ENCODE measurements around the gene ZMYM1. TPM values are rescaled to one million over a fixed set of nuclear protein-coding genes. Genes with fewer than 3 reads are reported as not detected.

Gene ZMYM1
- total and polyA plus RNA-seq, 2 experiments from 2014 or later, result 37.4 to 51.0 TPM

GRCh38 chr1:35164893-35165292, 85.7 kb downstream of the ZMYM1 start:
- no peaks in the 10 kb centered on the region for H3K27me3 ChIP-seq (ENCODE audit: insufficient read depth)
- no peak for TF ChIP-seq CREB1 (CRISPR knock-in tag; IDR thresholded peaks at IDR 0.05; ENCODE audit: low read depth)
- no peak for TF ChIP-seq ZNF114 (CRISPR knock-in tag; IDR thresholded peaks at IDR 0.05)
- no peak for TF ChIP-seq EZH2phosphoT487 (IDR thresholded peaks at IDR 0.05; ENCODE audit: unreplicated experiment)
- TF ChIP-seq POLR2AphosphoS5 (IDR thresholded peaks at IDR 0.05; ENCODE audit: low read depth), result no peak
- TF ChIP-seq ETS1 (IDR thresholded peaks at IDR 0.05), result no peak
- TF ChIP-seq EZH2 (IDR thresholded peaks at IDR 0.05; ENCODE audit: low read depth, unreplicated experiment), result no peak
- no peak for TF ChIP-seq NANOG (IDR thresholded peaks at IDR 0.05; ENCODE audit: borderline replicate concordance)
- no peak for TF ChIP-seq STAT1 (IDR thresholded peaks at IDR 0.05; ENCODE audit: unreplicated experiment)
- no peak for TF ChIP-seq REST (IDR thresholded peaks at IDR 0.05; ENCODE audit: unreplicated experiment)
- TF ChIP-seq ZNF331 (CRISPR knock-in tag; IDR thresholded peaks at IDR 0.05; ENCODE audit: low read depth), result no peak
- no peak for TF ChIP-seq CTCF (conservative IDR thresholded peaks at IDR 0.05; ENCODE audit: low read depth in 2 of 2)
- ATAC-seq, result no peak

More at GRCh38 chr1:35164893-35165292, 85.7 kb downstream of the ZMYM1 start:
- Histone ChIP-seq H3K4me3 (no peak overlapping the region), H4K20me1 (replicated peaks; ENCODE audit: insufficient read depth) (no peaks in the 10 kb centered on the region), H3K36me3 (ENCODE audit: insufficient read depth) (no peaks in the 10 kb centered on the region; the same call in 1 of the 2 replicates), H2AFZ (no peak overlapping the region), H3K4me2 (no peak overlapping the region), H3F3A (replicated peaks; ENCODE audit: low read depth) (no peaks in the 10 kb centered on the region; the same call in 1 of the 2 replicates), H3K79me2 (replicated peaks; ENCODE audit: insufficient read depth) (no peaks in the 10 kb centered on the region), H3K4me1 (ENCODE audit: insufficient read depth) (no peaks in the 10 kb centered on the region), H3K9me2 (ENCODE audit: insufficient read depth) (no peaks in the 10 kb centered on the region), H3K27ac (ENCODE audit: low read depth) (no peak overlapping the region)
- Mint-ChIP-seq H3K4me3 (no peak overlapping the region), H3K4me1 (no peaks in the 10 kb centered on the region), H3K27me3 (ENCODE audit: insufficient read depth, low read depth, poor library complexity) (peaks cover 2% of the 10 kb centered on the region), H3K27ac (no peak overlapping the region), H3K9me3 (peaks cover 15% of the 10 kb centered on the region; the same call in 2 of the 3 replicates), H3K36me3 (ENCODE audit: low read depth) (peaks cover 3% of the 10 kb centered on the region; the same call in 1 of the 3 replicates)
- DNase-seq (ENCODE audit: low spot score), result no peak

Other genes with a start within 250 kb of the ZMYM1 start
- 25.3 and 28.5 TPM in 2 replicates for gene SMIM12, start 219.6 kb upstream of the ZMYM1 start, total RNA-seq (2014; rRNA removed; shearing (Covaris generic))
- gene SMIM12, start 219.6 kb upstream of the ZMYM1 start, polyA plus RNA-seq (2016; fragmentation: Nextera tagmentation; extraction: Ambion mirVana), result 22.3 and 22.7 TPM in 2 replicates
- 12.6 and 13.7 TPM in 2 replicates for gene DLGAP3, start 149.7 kb upstream of the ZMYM1 start, total RNA-seq (2014; rRNA removed; shearing (Covaris generic))
- 7.1 and 7.5 TPM in 2 replicates for gene DLGAP3, start 149.7 kb upstream of the ZMYM1 start, polyA plus RNA-seq (2016; fragmentation: Nextera tagmentation; extraction: Ambion mirVana)
- gene TMEM35B, start 94.0 kb upstream of the ZMYM1 start, total RNA-seq (2014; rRNA removed; shearing (Covaris generic)), result 7.6 and 9.1 TPM in 2 replicates
- gene TMEM35B, start 94.0 kb upstream of the ZMYM1 start, polyA plus RNA-seq (2016; fragmentation: Nextera tagmentation; extraction: Ambion mirVana), result 27.0 and 27.1 TPM in 2 replicates
- gene ZMYM6, start 47.4 kb upstream of the ZMYM1 start, total RNA-seq (2014; rRNA removed; shearing (Covaris generic)), result 12.4 and 16.8 TPM in 2 replicates
- gene ZMYM6, start 47.4 kb upstream of the ZMYM1 start, polyA plus RNA-seq (2016; fragmentation: Nextera tagmentation; extraction: Ambion mirVana), result 5.8 and 7.0 TPM in 2 replicates
- gene SFPQ, start 113.8 kb downstream of the ZMYM1 start, total RNA-seq (2014; rRNA removed; shearing (Covaris generic)), result 346 and 352 TPM in 2 replicates
- gene SFPQ, start 113.8 kb downstream of the ZMYM1 start, polyA plus RNA-seq (2016; fragmentation: Nextera tagmentation; extraction: Ambion mirVana), result 251 and 258 TPM in 2 replicates
- gene ZMYM4, start 189.3 kb downstream of the ZMYM1 start, total RNA-seq (2014; rRNA removed; shearing (Covaris generic)), result 44.9 and 65.4 TPM in 2 replicates
- 62.1 and 68.5 TPM in 2 replicates for gene ZMYM4, start 189.3 kb downstream of the ZMYM1 start, polyA plus RNA-seq (2016; fragmentation: Nextera tagmentation; extraction: Ambion mirVana)